ENCODE data around the gene CCDC57.

The CCDC57 gene

DNA sequence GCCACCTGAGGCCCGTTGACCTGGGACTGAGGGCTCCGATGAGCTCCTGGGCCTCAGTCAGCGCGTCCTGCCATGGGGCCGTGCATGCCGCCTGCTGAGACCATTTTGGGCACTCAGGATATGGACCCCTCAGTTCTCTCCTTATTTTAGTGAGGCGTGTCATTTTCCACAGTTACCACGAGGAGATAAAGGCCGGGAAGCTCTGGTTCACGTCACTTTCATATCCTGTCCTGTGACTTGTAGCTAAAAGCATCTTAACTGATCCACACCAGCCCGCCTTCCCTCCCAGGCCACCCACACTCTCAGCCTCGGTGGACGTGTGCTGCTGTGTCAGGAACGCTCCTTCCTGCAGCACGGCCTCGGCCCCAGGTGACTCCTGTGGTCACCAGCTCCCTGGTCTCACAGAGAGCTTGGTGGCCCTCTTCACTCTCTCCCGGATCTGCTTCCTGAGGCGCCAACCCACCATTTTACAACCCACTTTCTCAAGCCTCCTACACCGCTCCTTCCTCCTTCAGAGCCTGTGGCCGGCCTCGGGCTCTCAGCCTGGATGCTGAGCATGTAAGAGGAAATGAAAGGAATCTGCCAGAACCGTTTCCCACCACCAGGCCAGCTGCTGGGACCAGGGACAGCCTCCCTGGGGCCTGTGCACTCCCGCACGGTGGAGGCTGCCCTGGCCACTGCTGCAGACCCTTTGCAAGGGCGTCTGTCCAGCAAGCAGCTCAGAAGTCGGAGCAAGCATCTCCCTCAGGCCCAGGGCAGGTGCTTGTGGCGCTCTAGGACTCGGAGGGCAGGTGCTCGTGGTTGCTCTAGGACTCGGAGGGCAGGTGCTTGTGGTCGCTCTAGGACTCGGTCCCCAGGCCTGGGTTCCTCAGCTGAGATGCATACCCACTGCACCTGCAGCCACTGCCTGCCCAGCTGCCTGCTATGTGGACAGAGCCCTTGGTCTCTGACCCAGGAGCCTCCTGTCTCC is 90.7 kb downstream of the CCDC57 start:
- TF ChIP-seq GATA2 (IDR thresholded peaks at IDR 0.05; ENCODE audit: low read depth, low read length), result no peak

DNA sequence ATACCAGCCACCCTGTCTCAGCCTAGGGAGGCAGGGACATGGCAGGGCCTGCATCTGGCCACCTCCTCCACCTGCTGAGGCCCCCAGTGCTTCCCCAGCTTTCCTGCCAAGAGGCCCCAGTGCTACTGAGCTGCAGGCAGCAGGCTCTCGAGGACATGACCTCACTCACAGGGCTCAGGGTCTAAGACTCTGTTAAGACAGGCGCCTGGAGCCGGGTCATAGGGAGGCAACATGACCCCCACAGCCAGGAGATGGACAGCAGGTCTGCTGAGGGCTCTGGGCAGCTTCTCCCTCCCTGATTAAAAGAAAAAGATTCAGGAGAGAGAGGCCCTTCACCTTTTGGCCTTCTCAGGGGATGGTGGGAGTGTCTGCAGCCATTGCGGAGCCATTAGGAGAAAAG is 91.4 kb downstream of the CCDC57 start:
- TF ChIP-seq GATA3 (IDR thresholded peaks at IDR 0.05; ENCODE audit: low read depth, low read length) (no peak), GATA2 (IDR thresholded peaks at IDR 0.05; ENCODE audit: low read depth, low read length) (no peak)

- TF ChIP-seq GATA3 (IDR thresholded peaks at IDR 0.05; ENCODE audit: low read depth, low read length), result no peak
- no peak for TF ChIP-seq GATA2 (IDR thresholded peaks at IDR 0.05; ENCODE audit: low read depth, low read length)
Observed at GRCh38 chr17:82120148-82120547, 92.5 kb downstream of the CCDC57 start.

GRCh38 chr17:82118815-82119380 is 93.7 kb downstream of the CCDC57 start:
- TF ChIP-seq GATA2 (IDR thresholded peaks at IDR 0.05; ENCODE audit: low read depth, low read length) (no peak), GATA3 (IDR thresholded peaks at IDR 0.05; ENCODE audit: low read depth, low read length) (no peak)

DNA sequence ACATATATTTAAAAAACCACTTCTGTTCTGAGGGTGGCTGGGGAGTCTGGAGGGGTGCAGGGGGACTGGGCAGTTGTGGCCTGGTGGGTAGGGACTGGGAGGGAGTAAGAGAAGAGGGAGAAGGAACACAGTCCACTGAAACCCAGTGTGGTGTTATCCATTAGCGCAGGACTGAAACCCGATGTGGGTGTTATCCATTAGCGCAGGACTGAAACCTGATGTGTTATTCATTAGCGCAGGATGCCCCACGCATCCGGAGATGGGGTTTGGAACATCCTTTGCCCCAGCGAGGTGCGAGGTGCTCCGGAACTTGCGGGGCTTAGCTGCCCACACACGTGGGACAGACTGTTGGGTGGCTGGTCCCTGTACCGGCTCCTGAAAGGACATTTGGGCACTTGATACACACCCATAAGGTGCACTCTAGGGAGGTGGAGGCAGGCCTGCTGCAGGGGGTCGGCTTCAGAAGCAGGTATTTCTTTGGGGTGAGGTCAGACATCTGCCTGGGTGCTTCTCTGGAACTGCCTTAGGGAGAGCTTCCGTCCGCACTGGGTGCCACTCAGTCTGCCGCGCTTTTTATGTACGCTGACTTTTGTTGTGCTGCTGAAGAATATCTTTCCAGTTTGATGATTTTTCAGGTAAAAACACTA is 94.4 kb downstream of the CCDC57 start:
- TF ChIP-seq GATA3 (IDR thresholded peaks at IDR 0.05; ENCODE audit: low read depth, low read length) (no peak), GATA2 (IDR thresholded peaks at IDR 0.05; ENCODE audit: low read depth, low read length) (no peak)

DNA sequence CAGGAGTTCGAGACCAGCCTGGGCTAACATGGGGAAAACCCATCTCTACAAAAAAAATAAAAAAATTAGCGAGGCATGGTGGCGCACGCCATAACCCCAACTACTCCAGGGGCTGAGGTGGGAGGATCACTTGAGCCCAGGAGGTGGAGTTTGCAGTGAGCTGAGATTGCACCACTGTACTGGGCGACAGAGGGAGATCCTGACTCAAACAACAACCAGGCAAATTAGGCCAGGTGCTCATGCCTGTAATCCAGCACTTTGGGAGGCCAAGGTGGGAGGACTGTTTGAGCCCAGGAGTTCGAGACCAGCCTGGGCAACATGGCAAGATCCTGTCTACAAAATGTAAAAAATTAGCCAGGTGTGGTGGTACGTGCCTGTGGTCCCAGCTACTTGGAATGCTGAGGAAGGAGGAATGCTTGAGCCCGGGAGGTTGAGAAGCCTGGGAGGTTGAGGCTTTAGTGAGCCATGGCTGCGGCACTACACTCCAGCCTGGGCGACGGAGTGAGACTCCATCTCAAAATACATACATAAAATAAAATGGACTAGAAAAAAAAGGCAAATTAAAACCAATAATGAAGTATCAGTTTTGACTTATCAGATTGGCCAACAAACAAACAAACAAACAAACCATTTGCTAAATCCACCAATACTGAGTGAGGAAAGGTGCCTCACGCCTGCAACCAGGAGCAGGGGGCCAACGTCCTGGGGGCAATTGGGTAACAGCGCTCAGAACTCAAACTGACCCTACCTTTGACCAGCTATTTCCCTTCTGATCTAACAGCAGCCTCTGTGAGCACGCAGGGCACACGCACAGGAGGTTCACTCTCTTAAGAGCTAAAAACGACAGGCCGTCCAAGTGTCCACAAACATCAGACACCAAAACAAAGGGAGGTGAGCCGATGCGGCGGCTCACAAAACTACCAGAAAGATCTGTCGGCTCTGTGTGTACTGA is 95.2 kb downstream of the CCDC57 start:
- TF ChIP-seq GATA2 (IDR thresholded peaks at IDR 0.05; ENCODE audit: low read depth, low read length), result no peak
- no peak for TF ChIP-seq GATA3 (IDR thresholded peaks at IDR 0.05; ENCODE audit: low read depth, low read length)

DNA sequence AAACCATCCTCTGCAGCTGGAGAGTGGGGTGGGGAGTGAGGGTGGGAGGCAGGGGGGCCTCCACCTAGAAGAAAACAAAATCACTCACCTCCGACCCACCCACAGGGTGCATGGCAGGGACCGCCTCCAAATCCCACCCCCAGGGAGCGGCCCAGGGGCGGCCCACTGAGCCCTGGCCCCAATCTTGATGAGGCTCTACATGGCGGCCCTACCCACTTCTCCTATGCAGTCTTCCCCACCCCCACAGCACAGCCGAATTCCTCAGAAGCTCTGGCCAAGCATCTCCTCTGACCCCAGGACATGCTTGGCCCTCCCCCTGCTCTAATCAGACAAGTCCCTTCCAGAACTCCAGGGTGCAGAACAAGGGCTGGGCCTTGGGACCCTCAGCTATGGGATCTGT is 96.4 kb downstream of the CCDC57 start:
- TF ChIP-seq GATA3 (IDR thresholded peaks at IDR 0.05; ENCODE audit: low read depth, low read length) (no peak), GATA2 (IDR thresholded peaks at IDR 0.05; ENCODE audit: low read depth, low read length) (no peak)

- no peak for TF ChIP-seq GATA2 (IDR thresholded peaks at IDR 0.05; ENCODE audit: low read depth, low read length)
- no peak for TF ChIP-seq GATA3 (IDR thresholded peaks at IDR 0.05; ENCODE audit: low read depth, low read length)
Observed at GRCh38 chr17:82114872-82115271, 97.8 kb downstream of the CCDC57 start.

GRCh38 chr17:82114447-82114846 is 98.2 kb downstream of the CCDC57 start:
- TF ChIP-seq GATA2 (IDR thresholded peaks at IDR 0.05; ENCODE audit: low read depth, low read length) (no peak), GATA3 (IDR thresholded peaks at IDR 0.05; ENCODE audit: low read depth, low read length) (no peak)

GRCh38 chr17:82113941-82114340 is 98.7 kb downstream of the CCDC57 start:
- TF ChIP-seq GATA3 (IDR thresholded peaks at IDR 0.05; ENCODE audit: low read depth, low read length) (no peak), GATA2 (IDR thresholded peaks at IDR 0.05; ENCODE audit: low read depth, low read length) (no peak)

- TF ChIP-seq GATA3 (IDR thresholded peaks at IDR 0.05; ENCODE audit: low read depth, low read length), result no peak
- no peak for TF ChIP-seq GATA2 (IDR thresholded peaks at IDR 0.05; ENCODE audit: low read depth, low read length)
Observed at GRCh38 chr17:82113422-82113821, 99.2 kb downstream of the CCDC57 start.

DNA sequence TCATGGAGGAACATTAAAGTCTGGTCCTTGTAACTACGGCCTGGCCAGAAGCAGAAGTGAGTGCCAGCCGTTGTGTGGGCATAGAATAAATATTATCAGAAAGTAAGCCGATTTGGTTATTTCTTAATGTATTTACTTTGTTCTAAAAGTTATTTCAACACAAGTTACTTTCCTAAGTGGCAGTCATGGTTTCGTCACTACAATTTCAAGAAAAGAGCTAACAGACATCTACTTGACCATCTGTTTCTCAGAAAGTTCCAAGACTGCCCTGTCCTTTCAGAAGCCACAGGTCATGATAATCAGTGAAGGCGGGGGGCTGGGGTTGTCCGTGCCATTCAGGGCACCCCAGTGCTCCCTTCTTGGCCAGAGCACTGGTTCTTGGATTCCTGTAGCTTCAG is 99.7 kb downstream of the CCDC57 start:
- TF ChIP-seq GATA3 (IDR thresholded peaks at IDR 0.05; ENCODE audit: low read depth, low read length) (no peak), GATA2 (IDR thresholded peaks at IDR 0.05; ENCODE audit: low read depth, low read length) (no peak)

- TF ChIP-seq GATA3 (IDR thresholded peaks at IDR 0.05; ENCODE audit: low read depth, low read length), result no peak
- no peak for TF ChIP-seq GATA2 (IDR thresholded peaks at IDR 0.05; ENCODE audit: low read depth, low read length)
Observed at GRCh38 chr17:82112181-82112913, 100.3 kb downstream of the CCDC57 start.
